ENCODE measurements around the gene SEMA3D. TPM values are rescaled to one million over a fixed set of nuclear protein-coding genes. Genes with fewer than 3 reads are reported as not detected.

SEMA3D gene
- total RNA-seq, 1 donor from 2014 or later, result 0.35 TPM

DNA sequence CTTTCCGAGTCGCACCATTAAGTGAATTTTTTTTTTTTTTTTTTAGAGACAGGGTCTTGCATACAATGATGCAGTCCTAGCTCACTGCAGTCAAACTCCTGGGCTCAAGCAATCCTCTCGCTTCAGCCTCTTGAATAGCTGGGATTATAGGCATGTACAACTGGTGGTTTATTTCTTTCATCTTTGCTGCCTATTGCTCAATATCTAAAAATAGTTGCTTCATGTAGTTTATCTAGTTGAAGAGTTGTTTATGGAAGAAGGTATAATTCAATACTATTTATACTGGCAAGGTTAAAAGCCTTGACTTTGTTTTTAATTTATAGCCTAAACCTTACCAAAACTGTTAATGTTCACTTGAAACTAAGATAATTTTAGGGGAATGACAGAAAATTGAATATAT lies 66.9 kb downstream of the SEMA3D start:
- no peak for DNase-seq (ENCODE audit: low read depth)
- no peak overlapping the region for H3K4me3 ChIP-seq (ENCODE audit: low read depth, low read length)
- TF ChIP-seq, protein P1, sequence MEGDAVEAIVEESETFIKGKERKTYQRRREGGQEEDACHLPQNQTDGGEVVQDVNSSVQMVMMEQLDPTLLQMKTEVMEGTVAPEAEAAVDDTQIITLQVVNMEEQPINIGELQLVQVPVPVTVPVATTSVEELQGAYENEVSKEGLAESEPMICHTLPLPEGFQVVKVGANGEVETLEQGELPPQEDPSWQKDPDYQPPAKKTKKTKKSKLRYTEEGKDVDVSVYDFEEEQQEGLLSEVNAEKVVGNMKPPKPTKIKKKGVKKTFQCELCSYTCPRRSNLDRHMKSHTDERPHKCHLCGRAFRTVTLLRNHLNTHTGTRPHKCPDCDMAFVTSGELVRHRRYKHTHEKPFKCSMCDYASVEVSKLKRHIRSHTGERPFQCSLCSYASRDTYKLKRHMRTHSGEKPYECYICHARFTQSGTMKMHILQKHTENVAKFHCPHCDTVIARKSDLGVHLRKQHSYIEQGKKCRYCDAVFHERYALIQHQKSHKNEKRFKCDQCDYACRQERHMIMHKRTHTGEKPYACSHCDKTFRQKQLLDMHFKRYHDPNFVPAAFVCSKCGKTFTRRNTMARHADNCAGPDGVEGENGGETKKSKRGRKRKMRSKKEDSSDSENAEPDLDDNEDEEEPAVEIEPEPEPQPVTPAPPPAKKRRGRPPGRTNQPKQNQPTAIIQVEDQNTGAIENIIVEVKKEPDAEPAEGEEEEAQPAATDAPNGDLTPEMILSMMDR (conservative IDR thresholded peaks at IDR 0.05; ENCODE audit: low read depth, low read length), result no peak

DNA sequence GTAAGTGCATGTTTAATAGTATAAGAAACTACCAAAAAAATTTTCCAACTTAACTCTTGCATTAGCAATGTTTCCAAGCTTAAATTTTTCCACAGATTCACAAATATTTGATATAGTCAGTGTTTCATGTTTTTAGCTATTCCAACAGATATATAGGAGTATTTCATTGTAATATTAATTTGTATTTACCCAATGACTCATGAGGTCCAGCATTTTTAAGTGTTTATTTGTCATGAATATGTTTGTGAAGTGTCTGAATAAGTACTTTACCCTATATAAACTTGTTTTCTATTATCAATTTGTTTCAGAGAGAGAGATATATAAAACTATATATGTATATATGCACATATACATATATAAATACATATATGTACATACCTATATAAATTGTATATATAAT lies 71.0 kb downstream of the SEMA3D start:
- TF ChIP-seq, protein P1 (conservative IDR thresholded peaks at IDR 0.05; ENCODE audit: low read depth, low read length), result no peak
- no peak for DNase-seq (ENCODE audit: low read depth)
- H3K4me3 ChIP-seq (ENCODE audit: low read depth, low read length), result no peak overlapping the region

DNA sequence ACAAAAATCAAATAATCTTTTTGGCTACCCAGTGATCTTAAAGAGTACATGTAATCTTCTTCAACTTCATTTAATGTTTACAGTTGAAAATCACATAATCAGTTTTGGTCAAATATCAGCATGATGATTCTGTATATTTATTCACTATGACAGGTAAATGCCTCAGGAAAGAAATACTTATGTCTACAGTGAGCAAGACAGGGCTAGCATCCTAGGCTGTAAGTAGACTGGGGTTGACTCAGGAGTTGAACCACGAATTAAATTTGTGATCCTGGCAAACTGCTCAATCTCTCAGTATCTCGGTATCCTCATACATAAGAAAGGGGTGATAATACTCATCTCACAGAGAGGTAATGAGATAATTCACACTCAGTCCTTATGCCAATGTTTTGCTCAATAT lies 71.8 kb downstream of the SEMA3D start:
- DNase-seq (ENCODE audit: low read depth), result no peak
- TF ChIP-seq, protein P1 (conservative IDR thresholded peaks at IDR 0.05; ENCODE audit: low read depth, low read length), result no peak
- no peak overlapping the region for H3K4me3 ChIP-seq (ENCODE audit: low read depth, low read length)

DNA sequence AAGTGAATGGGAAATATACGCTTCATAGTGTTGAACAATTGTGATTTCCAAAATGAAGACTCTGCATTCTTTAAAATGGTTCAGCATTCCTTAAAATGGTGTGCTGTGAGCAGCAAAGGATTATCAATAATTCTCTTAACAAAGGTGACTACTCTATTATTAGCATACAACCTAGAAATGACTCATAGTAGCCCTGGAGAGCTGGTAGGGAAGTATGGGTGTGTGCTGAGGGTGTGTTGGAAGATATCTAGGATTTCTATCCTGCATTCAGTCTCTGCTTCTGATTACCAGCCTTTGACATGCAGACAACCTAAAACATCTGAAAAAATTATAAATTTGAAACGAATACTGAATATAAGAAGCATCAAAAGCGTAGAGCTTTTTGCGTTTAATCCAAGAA lies 72.5 kb downstream of the SEMA3D start:
- TF ChIP-seq, protein P1 (conservative IDR thresholded peaks at IDR 0.05; ENCODE audit: low read depth, low read length), result no peak
- no peak for DNase-seq (ENCODE audit: low read depth)
- no peak overlapping the region for H3K4me3 ChIP-seq (ENCODE audit: low read depth, low read length)

DNA sequence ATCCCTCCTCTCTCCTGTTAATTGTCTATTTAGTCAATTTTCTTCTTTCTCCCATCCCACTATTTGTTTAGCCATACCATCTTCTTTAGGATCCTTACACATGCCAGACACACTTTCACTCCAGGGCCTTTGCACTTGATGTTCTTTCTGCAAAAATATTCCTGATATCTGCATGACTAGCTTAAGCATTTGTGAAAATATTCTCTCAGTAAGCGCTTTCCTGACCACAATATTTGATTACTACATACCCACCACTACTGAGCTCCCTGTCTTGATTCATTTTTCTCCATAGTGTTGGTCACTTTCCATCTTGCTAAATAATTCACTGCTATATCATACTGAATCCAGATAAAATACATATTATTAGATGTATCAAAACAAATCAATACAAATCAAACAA lies 75.1 kb downstream of the SEMA3D start:
- no peak overlapping the region for H3K4me3 ChIP-seq (ENCODE audit: low read depth, low read length)
- DNase-seq (ENCODE audit: low read depth), result no peak
- TF ChIP-seq, protein P1 (conservative IDR thresholded peaks at IDR 0.05; ENCODE audit: low read depth, low read length), result no peak

DNA sequence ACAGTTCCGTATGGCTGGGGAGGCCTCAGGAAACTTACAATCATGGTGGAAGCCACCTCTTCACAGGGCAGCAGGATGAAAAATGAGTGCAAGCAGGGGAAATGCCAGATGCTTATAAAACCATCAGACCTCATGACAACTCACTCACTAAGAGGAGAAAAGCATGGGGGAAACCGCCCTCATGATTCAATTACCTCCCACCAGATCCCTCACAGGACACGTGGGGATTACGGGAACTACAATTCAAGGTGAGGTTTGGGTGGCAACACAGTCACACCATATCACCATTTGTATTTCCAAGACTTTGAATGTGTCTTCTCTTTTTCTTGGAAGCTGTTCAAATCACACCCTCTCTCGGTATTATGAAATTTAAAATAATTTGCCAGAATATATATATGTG lies 80.1 kb downstream of the SEMA3D start:
- DNase-seq (ENCODE audit: low read depth), result no peak
- no peak overlapping the region for H3K4me3 ChIP-seq (ENCODE audit: low read depth, low read length)
- TF ChIP-seq, protein P1 (conservative IDR thresholded peaks at IDR 0.05; ENCODE audit: low read depth, low read length), result no peak

DNA sequence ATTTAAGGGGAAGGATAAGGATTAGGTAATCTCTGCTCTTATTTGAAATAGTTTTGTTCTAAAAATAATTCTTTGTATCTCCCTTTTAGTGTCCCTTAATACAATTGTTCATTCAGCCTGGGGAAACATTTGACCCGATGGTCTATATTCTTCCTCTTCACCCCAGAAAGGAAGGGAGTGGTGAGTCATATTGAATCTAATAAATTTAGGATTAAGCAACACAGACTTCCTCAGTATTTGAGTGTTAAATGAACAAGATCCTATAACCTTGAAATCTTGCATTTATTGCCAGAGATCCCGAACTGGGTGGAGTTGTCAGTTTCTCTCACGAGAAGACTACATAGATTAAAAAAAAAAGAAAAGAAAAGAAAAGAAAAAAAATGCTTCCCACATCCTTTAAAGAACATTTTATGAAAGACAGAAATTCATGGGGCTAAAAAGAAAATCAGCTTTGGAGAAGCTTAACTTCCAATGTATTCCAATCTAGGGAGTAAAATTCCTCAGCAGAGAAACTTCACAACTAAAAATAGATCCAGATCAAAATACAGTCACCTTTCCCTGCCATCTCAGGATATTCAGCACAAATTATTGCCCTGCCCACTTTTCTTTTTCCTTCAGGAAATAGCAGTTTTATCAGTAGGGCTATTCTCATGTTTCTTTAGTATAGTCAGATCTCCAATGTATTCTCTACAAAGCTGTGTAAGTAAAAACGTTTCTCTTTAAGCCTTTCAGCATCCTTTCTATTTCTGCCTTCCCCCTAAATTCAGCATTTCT lies 82.2 kb downstream of the SEMA3D start:
- TF ChIP-seq, protein P1 (conservative IDR thresholded peaks at IDR 0.05; ENCODE audit: low read depth, low read length), result no peak
- no peak for DNase-seq (ENCODE audit: low read depth)
- H3K4me3 ChIP-seq (ENCODE audit: low read depth, low read length), result no peak overlapping the region

Data from epithelial cell of proximal tubule (primary cell).